AG04450 (cell line): ENCODE results near the gene PIK3AP1. TPM values are rescaled to one million over a fixed set of nuclear protein-coding genes. Genes with fewer than 3 reads are reported as not detected.

Experiments
- CTCF ChIA-PET: fragments of 300-600, 350-600 bp; formaldehyde crosslinking; extraction: SDS; loops from one replicate; lab custom pipeline; 2022; ENCODE audit warnings: antibody characterized with exemption, inconsistent platforms; lab: Charles Lee
- POLR2A ChIA-PET: fragments of 350-600 bp; formaldehyde crosslinking; extraction: SDS; loops from one replicate; lab custom pipeline; 2021; ENCODE audit warnings: antibody characterized with exemption, inconsistent platforms; lab: Yijun Ruan, JAX
- DNase-seq: peaks from one replicate; pipeline ENCODE4 v3.0.0-alpha.2; 2011; ENCODE audit warnings: low read depth, low spot score
- H3K27ac ChIP-seq: one replicate; pipeline ENCODE4 v1.5.1; 2012; ENCODE audit warnings: low read depth, low read length, control low read depth
- H3K27me3 ChIP-seq: one replicate; pipeline ENCODE4 v1.6.0; 2012; ENCODE audit warnings: low read length; ENCODE audit not compliant: control insufficient read depth, insufficient read depth
- H3K4me3 ChIP-seq: 2 replicates; pipeline ENCODE4 v1.5.1; 2011; ENCODE audit warnings: mild to moderate bottlenecking, low read depth, low read length, control low read depth
- H3K9me3 ChIP-seq: 2 replicates; pipeline ENCODE4 v1.5.1; 2012; ENCODE audit warnings: low read length; ENCODE audit not compliant: control insufficient read depth, insufficient read depth
- polyA plus RNA-seq: library from polyadenylated mRNA; depleted of rRNA; stranded (reverse); fragments of >200 nt; gene quantifications from 2 replicates; pipeline ENCODE4 v1.2.3, GENCODE V29; 2011
- TF ChIP-seq, protein P1 (sequence below): IDR thresholded peaks from 2 replicates; pipeline ENCODE4 v1.5.1; 2011; ENCODE audit warnings: low read depth, low read length, control low read depth, inconsistent platforms

The PIK3AP1 gene
- polyA plus RNA-seq, 1 experiment: 0.05 TPM

DNA sequence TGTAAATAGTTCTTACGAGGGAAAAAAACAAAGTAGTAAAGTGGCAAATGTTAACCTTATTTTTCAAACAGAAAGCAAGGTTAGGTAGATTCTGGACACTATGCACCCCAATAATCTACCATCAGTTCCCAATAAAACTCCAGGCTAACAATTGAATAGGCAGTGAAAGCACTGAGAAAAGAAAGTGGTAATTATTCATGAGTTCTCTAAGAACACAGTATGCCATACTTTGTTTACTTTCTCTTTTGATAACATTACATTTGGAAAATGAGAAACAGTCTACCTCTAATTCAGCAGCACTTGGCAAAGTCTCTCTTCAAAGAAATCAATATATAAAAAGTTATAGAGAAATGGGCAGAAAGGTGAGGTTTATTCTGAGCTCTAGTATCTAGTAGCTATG is 151.9 kb downstream of the PIK3AP1 start:
- CTCF ChIA-PET: no interaction called here

DNA sequence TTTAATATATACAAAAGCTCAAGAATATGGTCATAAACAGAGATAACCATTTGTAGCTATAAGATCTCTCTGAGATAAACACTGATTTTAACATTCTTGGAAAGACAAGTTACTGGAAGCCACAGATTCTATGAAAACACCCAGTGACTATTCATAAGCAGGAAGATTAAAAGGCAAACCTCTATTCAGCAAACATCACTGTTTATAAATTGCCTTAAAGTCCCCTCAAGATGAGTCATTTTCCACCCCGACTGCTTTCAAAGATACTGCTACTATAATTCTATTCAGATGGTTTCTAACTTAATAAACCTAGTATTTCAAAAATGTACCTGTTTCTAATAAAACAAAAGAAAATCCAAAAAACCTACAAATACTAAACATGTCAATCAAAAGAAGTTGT is 154.5 kb downstream of the PIK3AP1 start:
- ChIA-PET CTCF (interaction anchor here (0.6 kb wide), 1 partner anchor 26 kb away, joined by 5 read pairs; no protein-coding TSS in a partner anchor), POLR2A (no interaction called here)
- TF ChIP-seq, protein P1, sequence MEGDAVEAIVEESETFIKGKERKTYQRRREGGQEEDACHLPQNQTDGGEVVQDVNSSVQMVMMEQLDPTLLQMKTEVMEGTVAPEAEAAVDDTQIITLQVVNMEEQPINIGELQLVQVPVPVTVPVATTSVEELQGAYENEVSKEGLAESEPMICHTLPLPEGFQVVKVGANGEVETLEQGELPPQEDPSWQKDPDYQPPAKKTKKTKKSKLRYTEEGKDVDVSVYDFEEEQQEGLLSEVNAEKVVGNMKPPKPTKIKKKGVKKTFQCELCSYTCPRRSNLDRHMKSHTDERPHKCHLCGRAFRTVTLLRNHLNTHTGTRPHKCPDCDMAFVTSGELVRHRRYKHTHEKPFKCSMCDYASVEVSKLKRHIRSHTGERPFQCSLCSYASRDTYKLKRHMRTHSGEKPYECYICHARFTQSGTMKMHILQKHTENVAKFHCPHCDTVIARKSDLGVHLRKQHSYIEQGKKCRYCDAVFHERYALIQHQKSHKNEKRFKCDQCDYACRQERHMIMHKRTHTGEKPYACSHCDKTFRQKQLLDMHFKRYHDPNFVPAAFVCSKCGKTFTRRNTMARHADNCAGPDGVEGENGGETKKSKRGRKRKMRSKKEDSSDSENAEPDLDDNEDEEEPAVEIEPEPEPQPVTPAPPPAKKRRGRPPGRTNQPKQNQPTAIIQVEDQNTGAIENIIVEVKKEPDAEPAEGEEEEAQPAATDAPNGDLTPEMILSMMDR: no peak
- H3K27me3 ChIP-seq: no peaks in the 10 kb centered on the region
- no peak overlapping the region for H3K27ac ChIP-seq
- no peaks in the 10 kb centered on the region for H3K9me3 ChIP-seq
- no peak overlapping the region for H3K4me3 ChIP-seq
- peak; percentile 24 for DNase-seq

More for the DNA sequence above, 151.9 kb downstream of the PIK3AP1 start:
- TF ChIP-seq, protein P1: no peak
- no peak overlapping the region for H3K4me3 ChIP-seq
- POLR2A ChIA-PET: no interaction called here
- no peaks in the 10 kb centered on the region for H3K27me3 ChIP-seq
- no peak overlapping the region for H3K27ac ChIP-seq
- no peaks in the 10 kb centered on the region for H3K9me3 ChIP-seq
- DNase-seq: no peak

DNA sequence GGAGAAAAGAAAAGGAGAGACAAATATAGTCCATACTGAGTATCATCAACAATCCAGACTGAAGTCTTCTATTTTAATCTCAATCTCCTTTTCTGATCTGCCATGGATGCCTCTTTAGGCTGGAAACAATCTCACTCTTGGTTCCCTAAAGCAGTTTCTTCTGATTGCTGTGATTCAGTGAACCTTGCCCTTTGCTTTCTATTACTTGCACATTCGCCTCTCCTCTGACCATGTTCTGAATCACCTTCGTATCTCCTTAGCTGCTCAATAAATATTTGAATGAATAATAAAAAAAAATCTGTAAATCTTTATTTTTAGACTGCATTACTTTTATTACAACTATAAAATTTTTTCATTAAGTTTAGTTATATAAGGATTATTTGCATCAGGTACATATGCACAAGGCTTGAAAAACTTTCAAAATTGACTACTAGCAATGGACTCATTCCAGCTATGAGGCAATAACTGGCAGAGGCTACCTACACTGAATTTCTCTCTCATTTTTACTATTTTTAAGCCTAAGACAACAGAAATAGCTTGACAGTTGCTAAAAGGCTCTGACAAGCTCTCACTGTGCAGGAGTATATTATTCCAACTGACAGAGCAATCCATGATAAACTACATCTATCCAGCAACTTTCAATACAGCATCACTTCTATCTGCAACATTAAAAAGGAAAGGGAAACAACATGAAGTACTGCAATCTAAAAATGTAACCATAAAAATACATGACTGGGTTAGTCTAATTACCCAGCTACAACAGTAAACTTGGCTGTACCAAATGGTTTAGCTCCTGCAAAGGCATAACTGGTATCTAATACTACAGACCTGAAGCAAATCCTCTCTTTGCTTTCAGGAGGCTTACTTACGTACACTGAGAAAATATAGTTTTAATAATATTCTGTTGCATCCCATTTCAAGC is 159.1 kb downstream of the PIK3AP1 start:
- no peak overlapping the region for H3K27ac ChIP-seq
- no peak for DNase-seq

DNA sequence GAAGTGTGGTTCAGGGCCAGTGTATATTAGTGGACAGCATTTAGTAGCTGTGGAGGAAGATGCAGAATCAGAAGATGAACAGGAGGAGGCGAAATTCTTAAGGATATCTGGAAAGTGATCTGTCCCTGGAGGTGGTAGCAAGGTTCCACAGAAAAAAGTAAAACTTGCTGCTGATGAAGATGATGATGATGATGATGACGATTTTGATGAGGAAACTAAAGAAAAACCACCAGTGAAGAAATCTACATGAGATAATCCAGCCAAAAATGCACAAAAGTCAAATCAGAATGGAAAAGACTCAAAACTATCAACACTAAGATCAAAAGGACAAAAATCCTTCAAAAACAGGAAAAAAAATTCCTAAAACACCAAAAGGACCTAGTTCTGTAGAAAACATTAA is 159.8 kb downstream of the PIK3AP1 start:
- H3K4me3 ChIP-seq: no peak overlapping the region
- CTCF ChIA-PET: no interaction called here
- TF ChIP-seq, protein P1: no peak
- POLR2A ChIA-PET: no interaction called here
- no peaks in the 10 kb centered on the region for H3K27me3 ChIP-seq
- H3K9me3 ChIP-seq: no peaks in the 10 kb centered on the region
- no peak for DNase-seq
- H3K27ac ChIP-seq: no peak overlapping the region

More for the DNA sequence above, 159.1 kb downstream of the PIK3AP1 start:
- CTCF ChIA-PET: no interaction called here
- TF ChIP-seq, protein P1: no peak
- Histone ChIP-seq H3K4me3 (no peak overlapping the region), H3K27me3 (no peaks in the 10 kb centered on the region), H3K9me3 (no peaks in the 10 kb centered on the region)
- POLR2A ChIA-PET: no interaction called here

DNA sequence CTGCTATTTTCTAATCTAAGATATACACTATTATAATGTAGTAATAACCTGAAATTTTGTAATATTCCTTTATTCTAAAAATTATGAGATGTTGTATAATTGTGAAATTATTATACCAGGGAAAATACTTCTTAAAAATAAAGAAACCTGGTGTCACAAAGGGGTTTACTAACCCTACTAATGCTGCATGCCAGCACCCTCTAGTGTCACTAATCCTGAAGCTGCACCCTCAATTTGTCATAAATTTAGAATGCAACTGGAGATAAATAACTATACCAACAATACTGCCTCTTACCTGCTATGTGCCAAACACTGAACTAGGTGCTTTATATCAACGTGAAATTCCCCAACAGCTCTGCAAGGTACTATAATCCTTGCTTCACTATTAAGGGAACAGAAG is 164.3 kb downstream of the PIK3AP1 start:
- TF ChIP-seq, protein P1: peak; percentile 22
- ChIA-PET POLR2A (no interaction called here), CTCF (interaction anchor here (0.7 to 1.5 kb wide), 3 partner anchors 41 to 161 kb away, joined by 3 to 7 read pairs (median 3); partner anchors contain the start of gene TLL2)
- Histone ChIP-seq H3K4me3 (no peak overlapping the region), H3K9me3 (no peaks in the 10 kb centered on the region), H3K27ac (no peak overlapping the region), H3K27me3 (no peaks in the 10 kb centered on the region)
- DNase-seq: no peak
